Gastroesophageal sphincter (tissue), 3 donors: ENCODE data around the gene SYTL5.

Experiments used
- CTCF ChIP-seq, 4 experiments: fragments of 200-600 bp in 2 of 4; fragments of 450-650 bp in 2 of 4; sonication (generic) in 1 of 4; IDR thresholded peaks; one replicate each; pipeline ENCODE4 v1.5.1; 2017 to 2019; ENCODE audit warnings: antibody characterized with exemption in 4 of 4, mild to moderate bottlenecking in 2 of 4, moderate library complexity in 2 of 4
- EP300 ChIP-seq: sonication (generic); formaldehyde crosslinking; IDR thresholded peaks from one replicate; pipeline ENCODE4 v1.6.1; 2017; ENCODE audit warnings: antibody characterized with exemption, mild to moderate bottlenecking
- POLR2A ChIP-seq, 2 donors: fragments of 450-650 bp; IDR thresholded peaks; one replicate each; pipeline ENCODE4 v1.6.1; 2017; ENCODE audit warnings: antibody characterized with exemption in 2 of 2, mild to moderate bottlenecking in 2 of 2, moderate library complexity in 1 of 2

DNA sequence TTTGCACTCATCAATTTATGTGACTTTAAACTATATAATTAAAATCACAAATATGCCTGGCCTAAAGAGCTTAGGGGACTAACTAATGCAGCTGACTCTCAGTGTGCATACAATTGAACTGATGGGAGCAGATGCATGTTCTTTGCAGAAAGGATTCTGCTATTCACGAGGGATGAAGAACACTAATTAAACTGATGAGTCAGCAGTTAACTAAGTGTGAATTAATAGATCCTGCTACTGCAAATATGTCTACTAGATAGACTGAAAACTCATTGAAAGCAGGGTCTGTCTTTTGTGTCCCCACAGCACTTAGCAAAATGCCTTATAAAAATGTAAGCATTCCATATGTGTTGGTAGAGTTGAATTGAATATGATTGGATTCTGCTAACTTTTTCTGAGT is 110.4 kb downstream of the SYTL5 start:
- TF ChIP-seq CTCF (IDR thresholded peaks at IDR 0.05) (no peak), POLR2A (IDR thresholded peaks at IDR 0.05) (no peak), EP300 (no peak)
